SKM-1 (cell line): Measurements from ENCODE around the gene TNS1.

Experiments
- DNase-seq: peaks from one replicate; lab custom pipeline; 2025; ENCODE audit not compliant: unreplicated experiment; lab: John Stamatoyannopoulos, UW

TNS1 gene

DNA sequence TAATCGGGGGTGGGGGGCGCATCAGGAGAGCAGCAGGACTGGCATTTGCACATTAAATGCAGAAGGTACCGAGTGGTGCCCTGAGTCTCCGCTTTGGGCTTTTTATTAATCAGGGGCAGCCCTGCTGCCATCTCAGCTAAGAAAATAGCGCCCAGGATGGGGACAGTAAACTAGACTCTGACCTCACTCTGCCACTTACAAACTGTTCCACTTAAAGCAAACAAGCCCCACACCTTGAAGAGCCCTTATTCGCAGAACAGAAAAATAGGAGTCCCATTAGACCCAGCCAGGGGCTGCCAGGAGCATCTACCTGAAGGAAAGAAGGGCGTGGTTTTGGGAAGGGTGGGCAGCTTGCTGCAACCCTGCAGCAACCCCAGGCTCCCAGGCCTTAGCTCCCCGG is 165.3 kb downstream of the TNS1 start:
- no peak for DNase-seq

- DNase-seq: no peak
These were observed 165.8 kb downstream of the TNS1 start for GRCh38 chr2:217836901-217837491.

DNA sequence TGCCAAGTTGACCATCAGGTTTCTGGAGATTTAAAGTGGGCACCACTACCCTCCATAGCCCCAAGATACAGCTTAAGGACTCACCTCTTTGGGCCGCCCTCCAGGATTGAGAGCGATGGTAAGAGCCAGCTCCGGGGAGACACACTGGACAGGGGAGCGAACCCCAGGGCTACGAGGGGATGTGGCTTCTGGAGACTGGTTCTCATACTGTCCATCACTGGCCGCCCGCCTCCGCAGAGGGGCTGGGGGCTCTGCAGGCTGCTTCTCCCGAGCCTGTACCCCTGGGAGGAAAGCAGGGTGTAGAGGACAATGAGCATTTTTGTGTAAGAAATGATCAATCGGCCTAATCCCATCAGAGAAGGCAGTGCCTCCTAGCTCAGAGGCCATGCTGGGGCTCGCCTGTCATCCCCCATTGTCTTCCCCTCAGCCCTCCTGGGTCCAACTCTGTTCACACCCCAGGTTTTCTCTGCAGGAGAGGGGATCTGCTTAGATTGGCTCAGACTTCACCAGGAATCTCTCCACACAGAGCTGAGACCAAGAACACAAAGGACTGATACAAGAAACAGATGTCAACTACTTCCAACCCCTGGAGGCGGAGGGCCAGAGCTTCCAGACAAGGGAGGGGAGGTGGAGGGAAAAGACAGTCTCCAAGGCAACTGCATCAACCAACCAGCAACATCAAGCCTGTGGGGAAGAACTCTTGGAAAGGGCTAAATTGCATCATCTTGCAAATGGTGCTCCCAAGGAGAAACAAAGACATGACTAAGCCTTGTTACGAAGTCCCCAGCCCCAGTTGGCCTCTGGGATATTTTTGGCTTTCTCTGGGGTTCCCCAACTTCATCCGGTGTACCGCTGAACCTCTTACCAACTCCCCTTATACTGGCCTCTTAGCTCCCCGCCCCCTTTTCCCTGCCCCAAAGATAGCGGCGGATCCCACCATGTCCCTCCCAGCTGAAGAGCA is 166.6 kb downstream of the TNS1 start:
- DNase-seq: no peak

GRCh38 chr2:217834744-217835513 is 167.9 kb downstream of the TNS1 start:
- DNase-seq: no peak

GRCh38 chr2:217834057-217834620 is 168.7 kb downstream of the TNS1 start:
- DNase-seq: peak; percentile 5

DNA sequence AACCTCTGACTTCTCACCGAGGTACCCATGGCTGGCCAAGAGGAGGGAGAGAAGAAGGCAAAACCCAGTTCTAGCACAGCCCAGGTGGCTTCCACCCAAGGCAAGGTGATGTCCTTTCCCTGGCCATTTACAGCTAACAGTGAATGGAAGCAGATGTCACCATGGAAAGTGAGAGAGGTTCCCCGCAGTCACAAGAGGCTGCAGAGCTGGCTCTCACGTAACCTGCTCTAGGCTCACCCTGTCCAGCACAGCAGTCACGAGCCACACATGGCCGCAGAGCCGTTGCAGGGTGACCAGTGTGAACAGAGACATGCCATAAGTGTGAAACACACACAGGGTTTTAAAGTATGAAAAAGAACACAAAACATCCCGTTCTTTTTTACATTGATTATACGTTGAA is 169.4 kb downstream of the TNS1 start:
- DNase-seq: no peak

- no peak for DNase-seq
These were observed 169.8 kb downstream of the TNS1 start for GRCh38 chr2:217832987-217833386.

GRCh38 chr2:217832115-217832514 is 170.7 kb downstream of the TNS1 start:
- DNase-seq: no peak

DNA sequence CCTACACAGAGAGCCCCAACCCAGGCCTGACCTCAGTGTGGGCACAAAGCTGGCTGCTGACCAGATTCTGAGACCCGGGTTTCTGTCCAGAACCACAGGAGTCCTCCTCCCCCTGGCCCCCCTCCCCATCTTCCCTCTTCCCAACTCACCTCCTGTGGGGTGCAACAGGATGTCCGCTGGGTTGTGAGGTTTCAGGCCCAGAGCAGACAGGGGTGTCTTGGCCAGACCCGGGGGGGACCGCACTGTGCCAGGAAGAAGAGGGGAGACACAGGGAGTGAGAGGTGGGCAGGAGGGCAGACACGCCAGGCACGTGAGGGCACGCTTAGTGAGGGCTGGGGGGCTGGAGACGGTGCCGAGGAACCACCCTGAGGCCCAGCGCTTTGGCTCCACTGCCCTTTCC is 171.5 kb downstream of the TNS1 start:
- DNase-seq: no peak

GRCh38 chr2:217830807-217831206 is 172.0 kb downstream of the TNS1 start:
- DNase-seq: no peak

DNA sequence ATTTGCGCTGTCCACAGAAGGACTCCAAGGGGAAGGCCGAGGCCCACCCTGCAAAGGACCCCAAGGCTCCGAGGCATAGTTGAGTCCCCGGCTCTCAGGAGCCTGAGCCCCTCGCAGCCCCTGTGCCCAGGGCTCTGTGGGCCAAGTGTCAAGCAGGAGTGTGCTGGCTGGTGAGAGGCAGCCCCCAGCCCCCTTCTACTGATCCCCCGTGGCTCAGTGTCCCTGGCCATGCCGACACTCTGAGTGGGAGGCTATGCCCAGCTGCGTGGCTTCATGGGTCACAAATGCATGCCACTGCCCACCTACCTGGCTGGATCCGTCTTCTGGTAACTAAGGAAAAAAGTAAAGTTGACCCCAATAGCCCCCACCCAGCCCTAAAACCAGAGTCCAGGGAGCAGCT is 172.7 kb downstream of the TNS1 start:
- no peak for DNase-seq

DNA sequence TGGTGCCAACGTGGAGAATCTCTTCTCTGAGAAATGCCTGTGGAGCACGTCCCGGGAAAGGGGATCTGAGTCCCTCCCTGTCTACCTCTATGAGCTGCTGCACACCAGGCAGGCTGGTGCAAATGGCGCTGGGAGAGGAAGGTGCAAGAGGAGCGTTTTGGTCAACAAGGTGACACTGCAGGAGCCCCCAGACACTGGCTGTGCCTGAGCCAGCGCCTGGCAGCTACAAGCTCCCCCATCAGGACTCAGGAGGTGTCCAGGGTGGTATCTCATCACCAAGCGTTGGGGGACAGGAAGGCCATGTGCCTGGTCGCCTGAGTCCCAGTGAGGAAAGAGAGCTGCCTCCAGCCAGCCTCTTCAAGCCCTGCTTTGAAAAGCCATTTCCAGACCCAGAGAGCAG is 173.4 kb downstream of the TNS1 start:
- no peak for DNase-seq

- no peak for DNase-seq
These were observed 174.5 kb downstream of the TNS1 start for GRCh38 chr2:217828336-217828735.

DNA sequence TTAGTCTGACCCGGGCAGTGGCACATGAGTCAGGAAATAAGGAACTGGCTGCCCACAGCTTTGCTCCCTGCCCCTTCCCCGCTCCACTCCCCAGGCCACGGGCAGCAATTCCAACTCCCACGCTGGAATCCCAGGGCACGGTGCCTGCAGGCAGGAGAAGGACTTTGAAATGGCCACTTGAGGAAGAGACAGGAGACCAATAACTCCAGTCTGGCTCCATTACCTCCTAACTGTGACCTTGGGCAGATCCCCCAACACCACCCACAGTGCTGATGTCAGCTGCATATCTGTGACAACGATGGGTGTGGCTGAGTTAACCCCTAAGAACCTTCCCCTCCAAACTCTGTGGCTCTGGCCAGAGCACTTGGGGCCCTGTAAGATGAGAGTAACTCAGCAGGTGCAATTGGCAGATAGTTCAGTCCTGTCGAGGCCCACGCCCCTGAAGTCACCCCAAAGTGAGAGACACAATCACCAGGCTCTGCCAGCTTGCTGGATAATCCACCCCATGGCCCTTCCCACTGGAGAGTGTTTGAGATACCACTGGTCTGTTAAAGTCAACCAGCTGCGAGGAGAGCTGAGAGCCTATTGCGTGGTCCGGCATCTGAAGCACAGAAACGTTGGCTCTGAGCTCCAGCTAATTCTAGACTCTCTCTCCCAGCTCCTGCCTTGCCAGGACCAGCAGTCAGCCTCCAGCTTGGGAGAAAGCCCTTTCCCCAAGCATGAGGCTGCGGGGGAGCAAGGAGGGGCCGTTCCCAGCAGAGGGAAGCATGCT is 175.2 kb downstream of the TNS1 start:
- DNase-seq: no peak

GRCh38 chr2:217826991-217827390 is 175.8 kb downstream of the TNS1 start:
- no peak for DNase-seq

DNA sequence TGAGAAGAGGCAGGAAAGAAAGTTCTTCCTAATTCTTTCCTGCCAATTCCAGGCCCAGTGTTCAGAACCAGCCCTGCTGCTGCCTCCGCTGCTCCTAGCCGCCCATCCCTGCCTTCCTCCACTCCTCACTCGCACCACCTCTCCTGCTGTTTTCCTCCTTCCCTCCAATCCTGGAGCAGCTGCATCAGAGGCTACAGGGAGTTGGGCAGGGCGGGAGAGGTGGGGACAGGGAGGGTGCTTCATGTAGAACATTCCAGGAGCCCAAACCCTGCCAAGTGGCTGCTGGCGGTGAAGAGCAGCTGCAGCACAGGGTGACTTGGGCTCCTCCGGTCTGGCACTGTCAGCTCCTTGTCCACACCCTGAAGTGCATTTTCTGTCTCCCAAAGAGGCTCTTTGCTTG is 176.3 kb downstream of the TNS1 start:
- DNase-seq: no peak

DNA sequence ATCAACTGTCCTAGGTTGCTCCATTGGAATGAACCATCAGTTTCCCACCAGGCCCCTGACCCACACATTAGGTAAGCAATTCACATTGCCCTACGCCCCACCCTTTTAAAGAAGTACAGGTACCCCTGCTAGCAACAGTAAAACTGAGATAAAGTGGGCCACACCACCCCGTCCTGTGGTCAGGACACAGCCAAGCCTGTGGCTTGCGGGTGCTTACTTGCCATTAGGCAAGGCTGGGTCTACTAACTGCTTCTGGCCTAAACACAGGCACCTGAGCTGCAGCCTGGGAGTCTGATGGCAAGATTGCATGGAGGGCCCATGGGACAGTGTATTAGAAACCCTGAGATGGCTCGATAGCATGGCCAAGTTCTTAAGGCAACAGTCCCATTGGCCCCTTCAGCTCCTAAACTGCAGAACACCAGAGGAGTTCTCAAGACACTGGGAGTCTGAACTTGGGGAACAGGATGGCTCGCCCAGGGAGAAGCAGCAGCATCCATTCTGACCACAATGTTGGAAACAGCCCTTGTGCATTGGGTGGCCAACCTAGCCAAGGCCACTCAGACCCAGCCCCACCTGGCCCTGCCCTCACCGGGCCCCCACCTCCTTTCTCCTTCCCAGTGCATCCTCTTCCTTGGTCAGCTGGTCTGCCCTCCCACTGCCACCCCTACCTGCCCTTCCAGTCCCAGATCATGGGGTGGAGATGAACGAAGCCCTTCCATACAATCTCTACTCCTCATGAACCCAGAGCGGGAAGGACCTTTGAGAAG is 177.1 kb downstream of the TNS1 start:
- no peak for DNase-seq

DNA sequence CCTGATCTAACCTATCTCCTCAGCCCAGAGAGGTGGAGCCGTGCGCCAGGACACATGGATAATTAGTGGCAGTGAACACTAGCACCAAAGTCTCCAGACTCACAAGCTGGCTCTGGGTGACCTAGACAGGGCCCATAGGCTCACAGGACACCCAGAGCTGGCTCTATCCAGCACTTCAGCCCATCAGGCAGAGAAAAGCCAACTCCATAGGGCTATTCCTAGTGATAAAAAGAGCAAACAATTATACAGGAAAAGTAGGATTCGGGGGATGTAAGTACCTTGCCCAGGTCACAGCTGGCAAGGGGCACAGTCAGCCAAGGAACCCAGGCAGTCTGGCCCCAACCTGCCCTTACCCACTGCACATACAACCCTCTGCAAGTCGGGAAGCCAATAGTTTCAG is 178.6 kb downstream of the TNS1 start:
- DNase-seq: no peak

GRCh38 chr2:217823626-217824025 is 179.2 kb downstream of the TNS1 start:
- no peak for DNase-seq
